ENCODE measurements around the gene UBE2F.

GRCh38 chr2:237940828-237941227 lies 26.0 kb upstream of the UBE2F start:
- TF ChIP-seq CTCF (conservative IDR thresholded peaks at IDR 0.05 in 1 of 2, IDR thresholded peaks at IDR 0.05 in 1 of 2; ENCODE audit: low read depth in 1 of 2, low read length in 2 of 2) (no peak), EZH2 (IDR thresholded peaks at IDR 0.05; ENCODE audit: low read length, missing control alignments) (no peak)

Data from fibroblast of lung (primary cell).